BJ (cell line): ENCODE measurements around the gene TBCB. TPM values are rescaled to one million over a fixed set of nuclear protein-coding genes. Genes with fewer than 3 reads are reported as not detected.

Source experiments
- CTCF ChIA-PET: fragments of 350-600 bp; formaldehyde crosslinking; extraction: SDS; loops from one replicate; lab custom pipeline; 2021; ENCODE audit warnings: antibody characterized with exemption, inconsistent platforms; lab: Yijun Ruan, JAX
- POLR2A ChIA-PET: fragments of 300-600 bp; sonication (Branson Sonifier 250); formaldehyde crosslinking; extraction: SDS; loops from one replicate; lab custom pipeline; 2021; ENCODE audit warnings: antibody characterized with exemption; lab: Charles Lee
- DNase-seq: peaks from one replicate; pipeline ENCODE4 v3.0.0-alpha.2; 2011; ENCODE audit warnings: low read depth
- H3K27me3 ChIP-seq: 2 replicates; pipeline ENCODE4 v1.6.0; 2011; ENCODE audit warnings: low read length; ENCODE audit not compliant: control insufficient read depth, insufficient read depth
- H3K36me3 ChIP-seq: 2 replicates; pipeline ENCODE4 v1.5.1; 2011; ENCODE audit warnings: low read length; ENCODE audit not compliant: control insufficient read depth, insufficient read depth
- H3K4me3 ChIP-seq: 2 replicates; pipeline ENCODE4 v1.5.1; 2011; ENCODE audit warnings: low read depth, mild to moderate bottlenecking, control low read depth, low read length
- polyA plus RNA-seq: library from polyadenylated mRNA; depleted of rRNA; stranded (reverse); fragments of >200 nt; gene quantifications from 2 replicates; pipeline ENCODE4 v1.2.3, GENCODE V29; 2011
- TF ChIP-seq, protein P1 (sequence below): IDR thresholded peaks from 2 replicates; pipeline ENCODE4 v1.5.1; 2011; ENCODE audit warnings: low read depth, mild to moderate bottlenecking, control low read depth, inconsistent platforms, low read length, moderate library complexity; ENCODE audit not compliant: insufficient read depth

TBCB gene
- polyA plus RNA-seq, 1 experiment, result 251 TPM

DNA sequence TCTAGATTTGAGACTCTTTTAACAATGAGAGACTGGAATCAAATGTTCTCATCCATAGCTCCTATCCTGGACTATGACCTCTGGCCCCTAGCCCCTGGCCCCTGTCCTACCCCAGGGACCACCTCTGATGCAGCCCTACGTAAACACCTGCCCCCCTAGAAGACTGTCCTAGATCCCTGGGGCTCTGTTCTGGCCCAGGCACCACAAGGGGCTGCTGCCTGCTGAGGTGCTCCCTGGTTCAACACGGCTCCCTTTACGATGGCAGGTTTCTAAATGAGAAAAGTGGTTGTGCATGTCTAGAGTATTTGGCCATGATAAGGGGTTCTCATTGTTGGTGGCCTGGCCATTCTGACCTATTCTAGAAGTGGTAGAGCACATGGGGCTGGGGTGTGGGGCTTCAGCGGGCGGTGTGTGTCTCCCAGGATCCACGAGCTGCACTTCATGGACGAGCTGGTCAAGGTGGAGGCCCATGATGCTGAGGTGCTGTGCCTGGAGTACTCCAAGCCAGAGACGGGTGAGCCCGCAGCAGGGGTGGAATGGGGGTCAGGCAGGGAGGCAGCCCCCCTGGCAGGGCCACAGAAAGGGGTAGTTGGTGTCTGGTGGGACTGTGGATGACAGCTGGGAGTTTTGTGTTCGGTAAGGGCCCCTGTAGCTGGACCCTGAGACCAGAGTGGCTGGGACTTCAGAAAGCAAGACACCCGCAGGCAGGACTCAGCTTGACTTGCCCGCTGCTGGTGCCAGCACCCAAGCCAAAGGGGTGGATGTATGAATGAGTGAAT, 30.8 kb upstream of the TBCB start:
- DNase-seq, result no peak
- CTCF ChIA-PET, result no interaction called here
- Histone ChIP-seq H3K36me3 (peaks cover 1% of the 10 kb centered on the region), H3K4me3 (no peak overlapping the region), H3K27me3 (no peaks in the 10 kb centered on the region)
- POLR2A ChIA-PET, result no interaction called here
- TF ChIP-seq, protein P1, sequence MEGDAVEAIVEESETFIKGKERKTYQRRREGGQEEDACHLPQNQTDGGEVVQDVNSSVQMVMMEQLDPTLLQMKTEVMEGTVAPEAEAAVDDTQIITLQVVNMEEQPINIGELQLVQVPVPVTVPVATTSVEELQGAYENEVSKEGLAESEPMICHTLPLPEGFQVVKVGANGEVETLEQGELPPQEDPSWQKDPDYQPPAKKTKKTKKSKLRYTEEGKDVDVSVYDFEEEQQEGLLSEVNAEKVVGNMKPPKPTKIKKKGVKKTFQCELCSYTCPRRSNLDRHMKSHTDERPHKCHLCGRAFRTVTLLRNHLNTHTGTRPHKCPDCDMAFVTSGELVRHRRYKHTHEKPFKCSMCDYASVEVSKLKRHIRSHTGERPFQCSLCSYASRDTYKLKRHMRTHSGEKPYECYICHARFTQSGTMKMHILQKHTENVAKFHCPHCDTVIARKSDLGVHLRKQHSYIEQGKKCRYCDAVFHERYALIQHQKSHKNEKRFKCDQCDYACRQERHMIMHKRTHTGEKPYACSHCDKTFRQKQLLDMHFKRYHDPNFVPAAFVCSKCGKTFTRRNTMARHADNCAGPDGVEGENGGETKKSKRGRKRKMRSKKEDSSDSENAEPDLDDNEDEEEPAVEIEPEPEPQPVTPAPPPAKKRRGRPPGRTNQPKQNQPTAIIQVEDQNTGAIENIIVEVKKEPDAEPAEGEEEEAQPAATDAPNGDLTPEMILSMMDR, result no peak

DNA sequence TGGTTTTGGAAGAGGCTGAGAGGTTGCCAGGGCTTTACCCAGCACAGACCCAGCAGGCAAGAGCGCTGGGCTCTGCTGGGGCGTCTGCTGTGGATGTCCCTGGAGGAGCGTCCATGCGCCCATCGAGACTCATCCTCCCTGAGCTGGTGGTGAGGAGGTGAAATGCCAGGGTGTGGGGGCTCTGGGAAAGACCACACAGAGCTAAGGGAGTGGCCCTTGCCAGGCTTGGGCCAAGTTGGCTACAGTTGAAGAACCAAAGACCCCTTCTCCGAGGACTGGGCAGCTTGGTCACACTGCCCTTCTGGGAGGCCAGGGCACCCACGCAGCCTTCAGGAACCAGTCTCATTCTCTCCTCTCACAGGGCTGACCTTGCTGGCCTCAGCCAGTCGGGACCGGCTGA, 28.9 kb upstream of the TBCB start:
- peaks cover 3% of the 10 kb centered on the region for H3K36me3 ChIP-seq

DNA sequence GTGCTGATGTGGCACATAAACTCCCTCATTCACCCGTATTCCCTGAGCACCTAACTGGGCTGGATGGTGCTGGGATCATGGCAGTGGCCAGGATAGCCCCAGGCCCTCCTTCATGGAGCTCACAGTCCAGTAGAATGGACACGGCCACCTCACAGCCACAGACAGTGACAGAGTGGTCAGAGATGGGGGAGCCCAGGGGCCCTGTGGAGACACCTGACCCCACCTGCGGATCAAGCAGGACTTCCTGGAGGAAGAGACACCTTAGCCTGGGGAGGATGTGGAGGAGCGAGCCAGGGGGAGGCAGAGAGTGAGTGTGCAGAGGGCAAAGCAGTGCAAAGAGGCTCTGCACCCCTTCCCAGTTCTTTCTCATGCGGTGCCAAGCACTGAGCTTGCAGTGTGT, 25.4 kb upstream of the TBCB start:
- TF ChIP-seq, protein P1, result no peak
- Histone ChIP-seq H3K36me3 (peaks cover 5% of the 10 kb centered on the region), H3K27me3 (no peaks in the 10 kb centered on the region), H3K4me3 (no peak overlapping the region)
- CTCF ChIA-PET, result interaction anchor here (0.8 kb wide), 1 partner anchor 31 kb away, joined by 3 read pairs; no protein-coding TSS in a partner anchor
- DNase-seq, result no peak
- POLR2A ChIA-PET, result no interaction called here

More for the DNA sequence above, 28.9 kb upstream of the TBCB start:
- DNase-seq, result no peak
- H3K27me3 ChIP-seq, result no peaks in the 10 kb centered on the region
- CTCF ChIA-PET, result no interaction called here
- TF ChIP-seq, protein P1, result no peak
- POLR2A ChIA-PET, result no interaction called here
- no peak overlapping the region for H3K4me3 ChIP-seq

DNA sequence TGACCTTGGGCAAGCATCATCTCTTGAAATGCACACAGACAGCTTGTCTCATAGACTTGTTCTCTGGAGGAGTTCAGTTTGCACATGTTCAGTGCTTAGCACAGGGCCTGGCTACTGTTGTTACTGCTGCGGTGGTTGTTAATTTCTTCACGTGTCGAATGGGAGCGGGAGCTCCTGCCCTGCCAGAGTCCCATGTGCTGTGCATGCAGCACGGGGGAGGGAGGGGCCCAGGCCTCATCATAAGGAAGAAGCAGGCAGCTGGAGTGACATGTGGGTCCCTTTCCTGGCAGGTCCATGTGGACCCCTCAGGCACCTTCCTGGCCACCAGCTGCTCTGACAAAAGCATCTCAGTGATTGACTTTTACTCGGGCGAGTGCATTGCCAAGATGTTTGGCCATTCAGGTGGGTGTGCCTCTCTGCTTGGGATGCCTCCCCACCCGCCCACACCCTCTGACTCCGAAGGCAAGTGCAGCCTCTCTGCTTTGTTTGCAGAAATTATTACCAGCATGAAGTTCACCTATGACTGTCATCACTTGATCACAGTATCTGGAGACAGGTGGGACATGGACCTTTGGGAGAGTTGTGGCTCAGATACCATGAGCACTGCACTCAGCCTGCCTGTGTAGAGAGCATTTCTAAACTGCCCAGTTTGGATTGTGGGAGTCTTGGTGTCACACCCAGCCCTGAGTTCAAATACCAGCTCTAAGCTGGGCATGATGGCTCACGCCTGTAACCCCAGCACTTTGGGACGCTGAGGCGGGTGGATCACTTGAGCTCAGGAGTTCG, 24.2 kb upstream of the TBCB start:
- ChIA-PET POLR2A (no interaction called here), CTCF (no interaction called here)
- DNase-seq, result no peak

DNA sequence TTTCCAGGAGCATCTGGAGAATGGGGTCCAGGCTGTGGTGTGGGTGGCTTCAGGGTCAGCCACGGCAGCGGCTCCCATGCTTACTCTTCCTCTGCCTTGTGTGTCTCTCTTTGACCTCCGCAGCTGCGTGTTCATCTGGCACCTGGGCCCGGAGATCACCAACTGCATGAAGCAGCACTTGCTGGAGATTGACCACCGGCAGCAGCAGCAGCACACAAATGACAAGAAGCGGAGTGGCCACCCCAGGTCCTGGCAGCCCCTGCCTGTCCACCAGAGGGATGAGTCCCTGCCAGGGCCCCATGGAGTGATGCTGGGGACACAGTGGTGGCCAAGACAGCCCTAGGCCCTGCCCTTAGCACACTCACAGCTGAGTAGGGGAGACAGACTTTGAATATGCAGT, 22.7 kb upstream of the TBCB start:
- Histone ChIP-seq H3K36me3 (peaks cover 4% of the 10 kb centered on the region), H3K4me3 (no peak overlapping the region), H3K27me3 (no peaks in the 10 kb centered on the region)
- TF ChIP-seq, protein P1, result no peak
- ChIA-PET POLR2A (no interaction called here), CTCF (no interaction called here)
- no peak for DNase-seq

More for the DNA sequence above, 24.2 kb upstream of the TBCB start:
- Histone ChIP-seq H3K27me3 (no peaks in the 10 kb centered on the region), H3K36me3 (peaks cover 5% of the 10 kb centered on the region), H3K4me3 (no peak overlapping the region)
- TF ChIP-seq, protein P1, result no peak
